Measurements from ENCODE around the gene BTNL2.
"Not testable (repeated sequence)": the region's sequence is repeated elsewhere in the genome, so short reads cannot be mapped to it uniquely, and the experiment has no call there.

BTNL2 gene

DNA sequence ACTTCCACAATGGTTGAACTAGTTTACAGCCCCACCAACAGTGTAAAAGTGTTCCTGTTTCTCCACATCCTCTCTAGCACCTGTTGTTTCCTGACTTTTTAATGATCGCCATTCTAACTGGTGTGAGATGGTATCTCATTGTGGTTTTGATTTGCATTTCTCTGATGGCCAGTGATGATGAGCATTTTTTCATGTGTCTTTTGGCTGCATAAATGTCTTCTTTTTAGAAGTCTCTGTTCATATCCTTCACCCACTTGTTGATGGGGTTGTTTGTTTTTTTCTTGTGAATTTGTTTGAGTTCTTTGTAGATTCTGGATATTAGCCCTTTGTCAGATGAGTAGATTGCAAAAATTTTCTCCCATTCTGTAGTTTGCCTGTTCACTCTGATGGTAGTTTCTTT is 47.8 kb downstream of the BTNL2 start:
- not testable (repeated sequence) for DNase-seq

DNA sequence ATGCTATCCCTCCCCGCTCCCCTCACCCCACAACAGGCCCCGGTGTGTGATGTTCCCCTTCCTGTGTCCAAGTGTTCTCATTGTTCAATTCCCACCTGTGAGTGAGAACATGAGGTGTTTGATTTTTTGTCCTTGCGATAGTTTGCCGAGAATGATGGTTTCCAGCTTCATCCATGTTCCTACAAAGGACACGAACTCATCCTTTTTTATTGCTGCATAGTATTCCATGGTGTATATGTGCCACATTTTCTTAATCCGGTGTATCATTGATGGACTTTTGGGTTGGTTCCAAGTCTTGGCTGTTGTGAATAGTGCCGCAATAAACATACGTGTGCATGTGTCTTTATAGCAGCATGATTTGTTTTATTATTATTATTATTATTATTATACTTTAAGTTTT is 48.4 kb downstream of the BTNL2 start:
- not testable (repeated sequence) for DNase-seq

DNA sequence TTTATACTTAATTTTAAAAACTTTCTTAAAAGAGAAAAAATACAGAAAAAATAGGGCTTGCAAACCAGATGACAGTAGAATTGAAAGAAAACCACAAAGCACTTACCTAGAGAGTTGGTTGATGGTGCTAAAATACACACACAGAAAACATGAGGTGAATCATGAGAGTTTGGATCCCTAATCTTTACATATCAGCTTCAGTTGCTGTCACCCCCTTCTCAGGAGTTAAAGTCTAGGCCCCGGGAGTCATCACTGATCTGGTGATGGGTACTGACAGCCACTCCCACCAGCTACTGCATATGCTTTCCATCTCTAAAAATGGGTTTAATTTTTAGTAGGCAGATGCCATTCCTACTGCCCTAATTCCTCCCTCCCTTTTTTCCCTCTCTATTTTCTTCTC is 52.0 kb downstream of the BTNL2 start:
- no peak for DNase-seq

DNA sequence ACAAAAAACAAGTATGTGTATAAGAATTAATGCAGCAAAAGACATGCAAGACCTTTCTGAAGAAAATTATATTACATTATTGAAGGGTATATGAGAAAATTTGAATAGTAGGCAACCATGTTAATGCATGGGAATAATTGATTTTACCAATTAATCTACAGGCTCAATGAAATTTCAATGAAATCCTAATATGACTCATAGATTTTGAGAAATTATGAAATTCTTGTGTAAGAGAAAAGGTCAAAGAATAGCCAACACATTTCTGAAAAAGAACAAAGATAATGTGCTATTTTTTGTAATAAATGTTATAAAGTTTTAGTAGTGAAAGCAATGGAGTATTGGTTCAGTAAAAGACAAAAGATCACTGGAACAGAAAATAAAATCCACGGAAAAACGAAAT is 53.6 kb downstream of the BTNL2 start:
- no peak for DNase-seq
